Fibroblast of peridontal ligament (primary cell): ENCODE results near the gene CALY.
A peak's percentile ranks its signal among the peaks of the same experiment; 100 is the strongest.

ENCODE experiments used
- DNase-seq: peaks from one replicate; pipeline ENCODE4 v3.0.0-alpha.2; 2010; ENCODE audit errors: extremely low read depth

CALY gene

GRCh38 chr10:133351408-133352318 is 15.0 kb upstream of the CALY start:
- no peak for DNase-seq

- DNase-seq: no peak
These were observed 14.2 kb upstream of the CALY start for GRCh38 chr10:133350950-133351329.

DNA sequence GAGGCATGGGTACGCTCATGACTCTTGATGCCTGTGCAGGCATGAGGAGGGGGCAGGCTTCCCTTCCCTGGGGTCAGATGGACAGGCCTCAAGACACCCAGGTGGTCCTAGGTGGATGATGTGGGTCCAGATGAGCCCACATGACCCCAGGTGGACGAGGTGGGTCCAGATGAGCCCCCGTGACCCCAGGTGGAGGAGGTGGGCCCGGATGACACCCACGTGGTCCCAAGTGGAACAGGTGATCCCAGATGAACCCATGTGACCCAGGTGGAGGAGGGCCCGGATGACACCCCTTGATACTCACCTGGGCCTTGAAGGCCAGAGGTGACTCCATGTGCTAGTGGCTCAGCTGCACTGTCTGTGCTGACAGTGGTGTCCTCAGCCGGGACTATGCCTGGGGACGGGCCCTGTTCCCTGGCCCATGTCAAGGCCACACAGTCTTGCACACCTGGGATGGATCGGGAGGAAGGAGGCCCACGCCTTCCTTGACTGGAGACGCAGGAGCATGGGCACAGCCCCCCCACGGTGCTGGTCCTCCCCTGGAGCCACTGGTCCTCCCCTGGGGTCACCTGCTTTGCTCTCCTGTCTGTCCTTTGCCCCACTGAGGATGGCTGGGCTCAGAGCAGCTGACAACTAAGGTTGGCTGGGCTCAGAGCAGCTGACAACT is 13.7 kb upstream of the CALY start:
- DNase-seq: no peak

DNA sequence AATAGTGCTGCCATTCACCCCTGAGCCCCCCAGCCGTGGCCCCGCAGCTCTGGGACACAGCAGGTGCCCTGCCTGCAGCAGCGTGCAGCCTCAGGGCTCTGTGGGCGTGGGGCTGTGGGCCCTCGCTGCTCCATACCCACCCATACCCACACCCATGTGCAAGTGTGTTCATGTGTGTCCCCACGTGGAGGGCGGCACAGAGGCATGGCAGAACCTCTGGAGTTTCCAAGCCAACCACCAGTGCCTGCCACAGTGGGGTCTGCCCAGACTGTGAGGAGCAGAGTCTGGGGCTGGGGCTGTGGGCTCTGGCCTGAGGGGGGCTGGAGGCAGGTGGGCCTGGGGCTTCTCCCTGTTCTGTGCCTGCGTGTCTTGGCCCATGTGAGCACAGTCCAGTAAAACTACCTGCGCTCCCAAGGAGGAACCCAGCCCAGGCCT is 12.9 kb upstream of the CALY start:
- DNase-seq: no peak

DNA sequence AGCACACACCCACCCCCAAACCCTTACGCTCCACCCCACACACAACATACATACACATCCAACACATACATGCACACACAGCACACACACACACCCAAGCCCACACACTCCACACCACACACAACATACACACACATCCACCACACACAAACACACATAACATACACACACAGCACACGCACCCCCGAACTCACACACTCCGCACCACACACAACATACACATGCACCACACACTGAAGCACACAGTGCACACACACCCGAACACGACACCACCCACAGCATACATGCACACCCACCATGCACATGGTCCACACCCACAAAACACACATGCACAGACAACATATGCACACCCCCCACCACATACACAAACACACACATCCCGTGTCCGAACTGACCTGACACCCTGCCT is 12.5 kb upstream of the CALY start:
- DNase-seq: no peak

DNA sequence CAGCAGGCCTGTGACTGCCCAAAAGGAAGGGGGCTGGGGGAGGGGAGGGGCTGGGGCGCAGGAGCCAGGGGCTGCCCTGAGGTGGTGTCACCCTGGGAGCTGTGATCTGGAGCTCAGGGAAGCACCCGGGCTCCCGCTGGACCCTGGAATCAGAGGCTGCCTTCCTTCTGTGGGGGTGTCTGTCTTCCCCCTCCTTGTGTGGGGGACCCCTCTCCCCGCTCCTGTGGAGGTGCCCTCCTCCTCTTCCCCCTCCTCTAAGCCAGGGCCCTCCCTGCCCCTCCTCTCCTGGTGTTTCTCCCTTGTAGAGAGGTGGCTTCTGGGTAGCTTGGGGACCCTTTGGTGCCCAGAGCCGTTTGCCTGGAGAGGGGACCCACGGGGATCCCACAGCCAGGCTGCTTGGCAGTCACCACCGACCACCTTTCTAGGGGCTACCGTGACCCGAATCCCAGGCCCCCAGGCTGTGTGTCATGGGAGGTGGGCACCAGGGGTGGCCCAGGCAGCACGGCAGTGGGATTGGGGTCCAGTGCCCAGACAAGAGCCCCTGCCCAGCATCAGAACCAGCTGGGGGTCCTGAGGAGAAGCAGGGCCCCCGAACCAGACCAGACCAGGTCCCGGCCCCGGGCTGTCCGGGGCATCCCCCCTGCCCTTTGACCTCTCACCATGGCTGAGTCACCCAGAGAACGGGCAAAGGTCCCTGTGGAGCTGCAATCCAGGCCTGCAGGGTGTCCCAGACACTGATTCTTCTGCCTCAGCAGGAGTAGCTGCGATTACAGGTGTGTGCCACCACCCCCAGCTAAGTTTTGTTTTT is 11.2 kb upstream of the CALY start:
- DNase-seq: no peak

DNA sequence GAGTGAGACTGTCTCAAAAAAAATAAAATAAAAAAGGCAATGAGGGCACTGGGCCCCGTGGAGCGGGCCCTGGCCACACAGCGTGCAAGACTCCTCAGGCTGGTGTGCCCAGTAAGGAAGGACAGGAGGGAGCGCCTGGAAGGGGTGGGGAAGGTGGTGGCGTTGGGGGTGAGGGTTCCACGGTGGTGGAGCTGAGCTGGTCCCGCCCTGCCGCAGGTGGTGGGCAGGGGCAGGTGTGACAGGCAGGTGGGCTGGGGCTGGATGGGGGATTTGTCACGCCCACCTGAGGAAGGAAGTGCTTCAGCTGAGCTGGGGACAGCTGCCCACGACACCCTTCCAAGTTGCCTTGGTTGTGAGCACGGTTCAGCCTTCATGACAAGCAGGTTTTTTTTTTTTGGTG is 9.7 kb upstream of the CALY start:
- no peak for DNase-seq

DNA sequence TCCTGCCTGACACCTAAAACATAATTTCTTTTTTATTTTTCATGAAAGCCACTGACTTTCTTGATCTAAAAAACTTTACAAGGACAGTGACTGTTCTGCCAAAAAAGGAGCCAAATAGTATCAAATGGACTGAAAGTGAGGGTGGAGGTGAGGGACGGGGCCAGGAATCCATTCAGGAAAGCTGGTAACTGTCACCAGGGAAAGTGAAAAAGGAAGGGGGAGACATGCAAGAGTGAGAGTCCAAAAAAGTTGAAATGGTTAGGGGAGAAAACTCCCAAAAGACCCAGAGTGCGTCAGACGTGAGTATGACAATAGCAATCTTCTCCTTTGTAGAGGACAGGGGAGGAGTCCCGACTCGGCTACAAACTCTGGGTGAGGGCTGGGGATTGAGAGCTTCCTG is 7.5 kb upstream of the CALY start:
- DNase-seq: no peak

DNA sequence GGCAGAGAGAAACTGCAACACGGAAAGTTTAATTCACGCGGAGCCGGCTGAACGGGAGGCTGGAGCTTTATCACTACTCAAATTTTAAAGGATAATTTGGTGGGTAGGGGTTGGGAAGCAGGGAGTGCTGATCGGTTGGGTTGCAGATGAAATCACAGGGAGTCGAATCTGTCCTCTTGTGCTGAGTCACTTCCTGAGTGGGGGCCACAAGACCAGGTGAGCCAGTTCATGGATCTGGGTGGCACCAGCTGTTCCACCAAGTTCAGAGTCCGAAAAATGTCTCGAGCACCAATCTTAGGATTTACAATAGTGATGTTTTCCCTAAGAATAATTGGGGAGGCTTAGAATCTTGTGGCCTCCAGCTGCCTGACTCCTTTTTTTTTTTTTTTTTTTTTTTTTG is 6.9 kb upstream of the CALY start:
- no peak for DNase-seq

- no peak for DNase-seq
These were observed 6.2 kb upstream of the CALY start for GRCh38 chr10:133342942-133343341.

DNA sequence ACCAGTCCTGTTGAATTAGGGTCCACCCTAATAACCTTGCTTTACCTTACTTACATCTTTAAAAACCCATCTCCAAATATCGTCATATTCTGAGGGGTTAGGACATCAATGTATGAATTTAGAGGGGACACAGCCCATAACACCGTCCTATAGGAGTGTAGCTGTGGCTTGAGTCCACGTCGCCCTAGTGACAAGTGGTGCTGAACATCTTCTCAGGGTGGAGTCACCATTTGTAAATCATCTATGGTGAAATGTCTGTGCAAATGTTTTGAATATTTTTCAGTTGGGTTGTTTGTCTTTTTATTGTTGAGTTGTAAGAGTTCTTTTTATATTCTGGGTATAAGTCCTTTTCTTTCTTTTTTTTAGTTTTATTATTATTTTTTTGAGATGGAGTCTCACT is 5.3 kb upstream of the CALY start:
- DNase-seq: no peak

- DNase-seq: no peak
These were observed 3.1 kb upstream of the CALY start for GRCh38 chr10:133339708-133340380.

- DNase-seq: no peak
These were observed 1.7 kb upstream of the CALY start for GRCh38 chr10:133338080-133339071.

DNA sequence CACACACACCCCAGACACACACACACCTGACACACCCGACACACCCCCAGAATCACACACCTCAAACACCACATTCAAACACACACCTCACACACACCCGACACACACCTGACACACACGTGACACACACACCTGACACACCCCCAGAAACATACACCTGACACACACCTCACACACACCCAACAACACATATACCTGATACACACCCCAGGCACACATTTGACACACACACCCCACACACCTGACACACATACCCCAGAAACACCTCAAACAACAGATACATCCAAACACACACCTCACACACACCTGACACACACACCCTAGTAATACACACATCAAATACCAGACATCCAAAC is 652 bp upstream of the CALY start:
- no peak for DNase-seq

- DNase-seq: no peak
These were observed 549 bp downstream of the CALY start for GRCh38 chr10:133336118-133336576.

DNA sequence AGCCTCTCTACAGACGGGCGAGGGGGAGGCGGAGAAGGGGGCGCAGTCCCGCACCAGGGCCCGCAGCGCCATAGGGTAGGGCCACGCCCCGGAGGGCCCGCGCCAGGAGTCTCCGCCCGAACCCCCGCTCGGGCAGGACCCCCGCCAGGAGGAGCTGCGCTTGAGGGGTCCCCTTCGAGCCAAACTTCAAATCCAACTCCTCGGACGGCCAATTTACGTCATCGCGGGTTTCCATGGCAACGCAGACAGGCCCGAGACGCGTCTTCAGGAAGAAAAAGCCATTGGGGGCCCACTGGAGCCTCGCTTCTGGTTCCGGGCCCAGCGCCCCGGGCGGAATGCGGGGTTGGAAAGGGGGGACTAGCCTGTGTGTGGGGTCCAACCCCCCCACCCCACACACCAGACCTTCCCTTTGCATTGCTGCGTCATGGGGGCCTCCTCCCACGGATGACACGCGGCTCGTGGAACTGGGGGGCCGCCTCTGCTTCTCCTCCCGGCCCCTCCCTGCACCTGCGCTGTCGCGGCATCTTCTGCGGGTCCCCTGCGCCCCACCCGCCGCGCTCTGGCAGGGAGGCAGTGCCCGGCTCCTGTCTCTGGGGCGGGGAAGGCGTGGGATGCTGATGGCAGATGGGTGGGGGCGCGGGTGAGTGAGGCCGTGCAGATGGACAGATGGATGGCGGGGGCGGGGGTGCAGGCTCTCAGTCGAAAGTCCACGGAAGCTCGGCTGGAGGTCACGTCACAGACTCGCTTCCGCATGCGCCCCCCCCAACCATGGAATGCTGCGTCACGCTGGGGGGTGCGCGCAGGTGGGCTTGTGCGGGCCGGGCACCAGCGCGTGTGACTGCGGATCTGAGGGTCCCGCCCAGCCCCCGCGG is 1.2 kb downstream of the CALY start:
- peak; percentile 64 for DNase-seq

DNA sequence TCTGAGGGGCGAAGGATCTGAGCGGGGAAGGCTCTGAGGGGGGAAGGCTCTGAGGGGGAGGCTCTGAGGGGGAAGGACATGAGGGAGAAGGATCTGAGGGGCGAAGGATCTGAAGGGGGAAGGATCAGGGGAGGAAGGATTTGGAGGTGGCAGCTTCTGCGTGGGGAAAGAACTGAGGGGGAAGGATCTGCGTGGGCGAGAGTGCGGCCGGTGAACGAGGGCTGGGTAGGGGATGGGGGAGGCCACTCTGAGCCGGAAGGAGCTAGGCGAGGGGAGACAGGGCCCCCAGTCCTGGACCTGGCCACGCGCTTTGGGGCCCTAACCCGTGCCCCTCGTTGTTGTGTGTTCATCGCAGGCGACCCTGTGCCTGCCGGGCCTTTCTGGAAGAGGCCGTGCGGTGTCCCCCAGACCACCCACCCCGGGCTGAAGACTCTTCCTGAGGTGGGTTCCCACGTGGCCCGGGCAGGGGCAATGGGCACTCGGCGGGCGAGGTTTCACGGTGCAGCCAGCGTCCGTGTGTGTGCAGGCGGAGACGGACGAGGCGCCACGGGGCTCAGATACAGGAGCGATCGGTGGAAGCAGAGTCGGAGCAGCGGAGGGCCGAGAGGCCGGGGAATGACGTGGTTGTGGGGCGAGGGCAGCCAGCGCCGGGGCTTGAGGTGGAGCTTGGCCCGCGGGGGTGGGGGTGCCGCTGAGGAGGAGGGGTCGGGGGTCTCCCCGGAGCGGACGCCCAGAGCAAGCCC is 2.0 kb downstream of the CALY start:
- no peak for DNase-seq

DNA sequence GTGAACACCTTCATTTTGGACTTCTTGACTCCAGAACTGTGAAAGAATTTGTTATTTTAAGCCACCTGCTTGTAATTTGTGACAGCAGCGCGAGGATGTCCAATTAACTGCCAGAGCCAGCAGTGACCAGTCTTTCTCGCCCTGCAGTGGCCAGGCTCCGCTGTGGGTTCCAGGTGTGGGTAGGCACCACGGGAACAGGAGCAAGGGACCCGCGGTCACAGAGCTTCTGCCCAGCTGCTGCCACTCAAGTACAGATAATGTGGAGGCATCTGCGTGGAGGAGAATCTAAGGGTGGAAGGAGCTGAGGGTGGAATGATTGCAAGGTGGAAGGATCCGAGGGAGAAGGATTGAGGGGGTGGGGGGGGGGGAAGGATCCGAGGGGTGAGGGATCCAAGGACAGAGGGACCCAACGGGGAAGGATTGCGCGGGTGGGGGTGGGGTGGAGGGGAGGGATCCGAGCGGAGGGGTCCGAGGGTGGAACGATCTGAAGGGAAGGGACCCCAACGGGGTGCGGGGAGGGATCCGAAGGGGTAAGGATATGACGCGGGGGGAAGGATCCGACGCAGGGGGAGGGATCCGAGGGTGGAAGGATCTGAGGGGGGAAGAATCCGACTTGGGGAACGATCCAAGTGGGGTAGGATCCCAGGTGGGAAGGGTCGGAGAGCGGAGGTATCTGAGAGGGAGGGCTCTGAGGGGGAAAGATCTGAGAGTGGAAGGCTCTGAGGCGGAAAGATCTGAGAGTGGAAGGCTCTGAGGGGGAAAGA is 3.6 kb downstream of the CALY start:
- DNase-seq: no peak
